GM12878 (cell line): ENCODE measurements around the gene PINLYP. TPM values are rescaled to one million over a fixed set of nuclear protein-coding genes. Genes with fewer than 3 reads are reported as not detected.
A peak's percentile ranks its signal among the peaks of the same experiment; 100 is the strongest.

Source experiments
- IKZF1 ChIP-seq: fragments of 450-650 bp; conservative IDR thresholded peaks from 2 replicates; pipeline ENCODE4 v1.6.1; 2017; ENCODE audit warnings: antibody characterized with exemption, mild to moderate bottlenecking
- IKZF2 ChIP-seq, 2 experiments: fragments of 450-650 bp; IDR thresholded peaks; 2 replicates each; pipeline ENCODE4 v1.6.1; 2017; ENCODE audit warnings: mild to moderate bottlenecking in 2 of 2, moderate library complexity in 2 of 2
- KAT2A ChIP-seq: conservative IDR thresholded peaks from 2 replicates; pipeline ENCODE4 v1.6.1; 2011; ENCODE audit warnings: low read depth, low read length; ENCODE audit not compliant: control insufficient read depth
- KLF5 ChIP-seq: fragments of 450-650 bp; IDR thresholded peaks from 2 replicates; pipeline ENCODE4 v1.6.1; 2014; ENCODE audit warnings: mild to moderate bottlenecking; ENCODE audit not compliant: partially characterized antibody
- LARP7 ChIP-seq: fragments of 450-650 bp; IDR thresholded peaks from 2 replicates; pipeline ENCODE4 v1.6.1; 2017; ENCODE audit warnings: mild to moderate bottlenecking
- NFIC ChIP-seq: IDR thresholded peaks from 2 replicates; pipeline ENCODE4 v1.6.1; 2012; ENCODE audit warnings: low read depth, mild to moderate bottlenecking, inconsistent platforms, low read length, moderate library complexity
- NFYA ChIP-seq: IDR thresholded peaks from 2 replicates; pipeline ENCODE4 v1.6.1; 2011; ENCODE audit warnings: low read depth, mild to moderate bottlenecking, low read length, improper control_type of control experiment, borderline replicate concordance
- POU2F2 ChIP-seq: IDR thresholded peaks from 3 replicates; pipeline ENCODE4 v1.6.1; 2011; ENCODE audit warnings: low read depth, mild to moderate bottlenecking, low read length, borderline replicate concordance
- RAD51 ChIP-seq: fragments of 450-650 bp; IDR thresholded peaks from 2 replicates; pipeline ENCODE4 v1.6.1; 2016; ENCODE audit warnings: moderate library complexity, mild to moderate bottlenecking, inconsistent platforms
- RUNX3 ChIP-seq: IDR thresholded peaks from 2 replicates; pipeline ENCODE4 v1.6.1; 2012; ENCODE audit warnings: low read length, inconsistent platforms
- SMARCA5 ChIP-seq: fragments of 450-650 bp; IDR thresholded peaks from 2 replicates; pipeline ENCODE4 v1.6.1; 2017; ENCODE audit warnings: mild to moderate bottlenecking
- ZNF384 ChIP-seq: IDR thresholded peaks from 2 replicates; pipeline ENCODE4 v1.6.1; 2012; ENCODE audit warnings: low read depth, mild to moderate bottlenecking, low read length, improper control_type of control experiment, borderline replicate concordance
- polyA plus RNA-seq, 11 experiments: library from polyadenylated mRNA; depleted of rRNA in 4 of 11; unstranded in 6 of 11; stranded (reverse) in 5 of 11; fragments of >200 nt; fragmentation: Nextera tagmentation in 4 of 11; fragmentation: Illumina TruSeq in 1 of 11; extraction: Ambion mirVana in 4 of 11; extraction: Trizol in 1 of 11; gene quantifications; 1 replicate in 1 of 11; 2 replicates in 10 of 11; pipeline versions ENCODE4 v1.2.1 to v1.2.3, GENCODE V29; 2011 to 2016; ENCODE audit warnings: inconsistent platforms in 2 of 11, missing spikeins in 2 of 11, low read depth in 1 of 11
- total RNA-seq, 4 experiments: library from RNA; depleted of rRNA in 3 of 4; stranded (reverse); fragments of >200 nt in 3 of 4; fragmentation: Illumina TruSeq in 1 of 4; extraction: Trizol in 1 of 4; gene quantifications; 2 replicates each; pipeline versions ENCODE4 v1.2.1 to v1.2.3, GENCODE V29; 2013 to 2021
- TF ChIP-seq, protein P1 (sequence below): fragments of 450-650 bp; IDR thresholded peaks from 2 replicates; pipeline ENCODE4 v1.6.1; 2016; ENCODE audit warnings: mild to moderate bottlenecking
- TF ChIP-seq, protein P2 (sequence below): fragments of 450-650 bp; formaldehyde crosslinking; IDR thresholded peaks from 2 replicates; pipeline ENCODE4 v1.4.0; 2020; ENCODE audit warnings: mild to moderate bottlenecking, moderate library complexity

Gene PINLYP
- total and polyA plus RNA-seq, 10 of the 15 experiments (the other 5 are each of a cell fraction or from before 2014, with no cell fraction given) = 1.0 to 26.9 (median 11.4) TPM

GRCh38 chr19:43533546-43534304 is 41.9 kb upstream of the PINLYP start (continued):
- TF ChIP-seq, protein P1, sequence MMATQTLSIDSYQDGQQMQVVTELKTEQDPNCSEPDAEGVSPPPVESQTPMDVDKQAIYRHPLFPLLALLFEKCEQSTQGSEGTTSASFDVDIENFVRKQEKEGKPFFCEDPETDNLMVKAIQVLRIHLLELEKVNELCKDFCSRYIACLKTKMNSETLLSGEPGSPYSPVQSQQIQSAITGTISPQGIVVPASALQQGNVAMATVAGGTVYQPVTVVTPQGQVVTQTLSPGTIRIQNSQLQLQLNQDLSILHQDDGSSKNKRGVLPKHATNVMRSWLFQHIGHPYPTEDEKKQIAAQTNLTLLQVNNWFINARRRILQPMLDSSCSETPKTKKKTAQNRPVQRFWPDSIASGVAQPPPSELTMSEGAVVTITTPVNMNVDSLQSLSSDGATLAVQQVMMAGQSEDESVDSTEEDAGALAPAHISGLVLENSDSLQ = peak; percentile 18; the same call in 1 of the 2 replicates
- TF ChIP-seq KLF5 = no peak
- no peak for TF ChIP-seq NFIC
- no peak for TF ChIP-seq RAD51
- peak; percentile 74 for TF ChIP-seq IKZF1
- TF ChIP-seq POU2F2 = peak; percentile 86; the same call in 2 of the 3 replicates
- TF ChIP-seq IKZF2 (IDR thresholded peaks at IDR 0.05) = no peak
- 0 out of 2 replicates have a peak, but pooled peaks have one; percentile 24 for TF ChIP-seq ZNF384
- no peak for TF ChIP-seq RUNX3
- peak; percentile 77; the same call in 1 of the 2 replicates for TF ChIP-seq SMARCA5
- TF ChIP-seq LARP7 = peak; percentile 31; the same call in 1 of the 2 replicates
- TF ChIP-seq, protein P2, sequence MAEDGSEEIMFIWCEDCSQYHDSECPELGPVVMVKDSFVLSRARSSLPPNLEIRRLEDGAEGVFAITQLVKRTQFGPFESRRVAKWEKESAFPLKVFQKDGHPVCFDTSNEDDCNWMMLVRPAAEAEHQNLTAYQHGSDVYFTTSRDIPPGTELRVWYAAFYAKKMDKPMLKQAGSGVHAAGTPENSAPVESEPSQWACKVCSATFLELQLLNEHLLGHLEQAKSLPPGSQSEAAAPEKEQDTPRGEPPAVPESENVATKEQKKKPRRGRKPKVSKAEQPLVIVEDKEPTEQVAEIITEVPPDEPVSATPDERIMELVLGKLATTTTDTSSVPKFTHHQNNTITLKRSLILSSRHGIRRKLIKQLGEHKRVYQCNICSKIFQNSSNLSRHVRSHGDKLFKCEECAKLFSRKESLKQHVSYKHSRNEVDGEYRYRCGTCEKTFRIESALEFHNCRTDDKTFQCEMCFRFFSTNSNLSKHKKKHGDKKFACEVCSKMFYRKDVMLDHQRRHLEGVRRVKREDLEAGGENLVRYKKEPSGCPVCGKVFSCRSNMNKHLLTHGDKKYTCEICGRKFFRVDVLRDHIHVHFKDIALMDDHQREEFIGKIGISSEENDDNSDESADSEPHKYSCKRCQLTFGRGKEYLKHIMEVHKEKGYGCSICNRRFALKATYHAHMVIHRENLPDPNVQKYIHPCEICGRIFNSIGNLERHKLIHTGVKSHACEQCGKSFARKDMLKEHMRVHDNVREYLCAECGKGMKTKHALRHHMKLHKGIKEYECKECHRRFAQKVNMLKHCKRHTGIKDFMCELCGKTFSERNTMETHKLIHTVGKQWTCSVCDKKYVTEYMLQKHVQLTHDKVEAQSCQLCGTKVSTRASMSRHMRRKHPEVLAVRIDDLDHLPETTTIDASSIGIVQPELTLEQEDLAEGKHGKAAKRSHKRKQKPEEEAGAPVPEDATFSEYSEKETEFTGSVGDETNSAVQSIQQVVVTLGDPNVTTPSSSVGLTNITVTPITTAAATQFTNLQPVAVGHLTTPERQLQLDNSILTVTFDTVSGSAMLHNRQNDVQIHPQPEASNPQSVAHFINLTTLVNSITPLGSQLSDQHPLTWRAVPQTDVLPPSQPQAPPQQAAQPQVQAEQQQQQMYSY (CRISPR knock-in tag) = no peak
- no peak for TF ChIP-seq NFYA
- no peak for TF ChIP-seq KAT2A
